Ectodermal cell (in vitro differentiated cells): ENCODE measurements around the gene RNF126.

Experiments used
- H3K27ac ChIP-seq: 2 replicates; pipeline ENCODE4 v1.7.0; 2013; ENCODE audit warnings: mild to moderate bottlenecking, low read depth, low read length; ENCODE audit not compliant: insufficient read depth, poor library complexity, severe bottlenecking
- H3K27me3 ChIP-seq: 2 replicates; pipeline ENCODE4 v1.7.0; 2013; ENCODE audit warnings: mild to moderate bottlenecking, low read length; ENCODE audit not compliant: insufficient read depth, control insufficient read depth, poor library complexity, severe bottlenecking
- H3K36me3 ChIP-seq: one replicate; pipeline ENCODE4 v1.7.0; 2013; ENCODE audit warnings: low read length; ENCODE audit not compliant: control insufficient read depth, insufficient read depth
- H3K4me1 ChIP-seq: one replicate; pipeline ENCODE4 v1.7.0; 2013; ENCODE audit warnings: low read length; ENCODE audit not compliant: control insufficient read depth, insufficient read depth
- H3K4me3 ChIP-seq: 2 replicates; pipeline ENCODE4 v1.7.0; 2013; ENCODE audit warnings: low read depth, low read length, control low read depth; ENCODE audit not compliant: insufficient read depth
- H3K9me3 ChIP-seq: 2 replicates; pipeline ENCODE4 v1.7.0; 2013; ENCODE audit warnings: mild to moderate bottlenecking, low read length, moderate library complexity; ENCODE audit not compliant: control insufficient read depth
- WGBS, 2 experiments: methylation state at CpG; one replicate each; pipeline ENCODE4 v1.1.7; 2013; ENCODE audit warnings: missing lambda C conversion rate in 2 of 2; 5-methylcytosine and 5-hydroxymethylcytosine counted together

Gene RNF126

DNA sequence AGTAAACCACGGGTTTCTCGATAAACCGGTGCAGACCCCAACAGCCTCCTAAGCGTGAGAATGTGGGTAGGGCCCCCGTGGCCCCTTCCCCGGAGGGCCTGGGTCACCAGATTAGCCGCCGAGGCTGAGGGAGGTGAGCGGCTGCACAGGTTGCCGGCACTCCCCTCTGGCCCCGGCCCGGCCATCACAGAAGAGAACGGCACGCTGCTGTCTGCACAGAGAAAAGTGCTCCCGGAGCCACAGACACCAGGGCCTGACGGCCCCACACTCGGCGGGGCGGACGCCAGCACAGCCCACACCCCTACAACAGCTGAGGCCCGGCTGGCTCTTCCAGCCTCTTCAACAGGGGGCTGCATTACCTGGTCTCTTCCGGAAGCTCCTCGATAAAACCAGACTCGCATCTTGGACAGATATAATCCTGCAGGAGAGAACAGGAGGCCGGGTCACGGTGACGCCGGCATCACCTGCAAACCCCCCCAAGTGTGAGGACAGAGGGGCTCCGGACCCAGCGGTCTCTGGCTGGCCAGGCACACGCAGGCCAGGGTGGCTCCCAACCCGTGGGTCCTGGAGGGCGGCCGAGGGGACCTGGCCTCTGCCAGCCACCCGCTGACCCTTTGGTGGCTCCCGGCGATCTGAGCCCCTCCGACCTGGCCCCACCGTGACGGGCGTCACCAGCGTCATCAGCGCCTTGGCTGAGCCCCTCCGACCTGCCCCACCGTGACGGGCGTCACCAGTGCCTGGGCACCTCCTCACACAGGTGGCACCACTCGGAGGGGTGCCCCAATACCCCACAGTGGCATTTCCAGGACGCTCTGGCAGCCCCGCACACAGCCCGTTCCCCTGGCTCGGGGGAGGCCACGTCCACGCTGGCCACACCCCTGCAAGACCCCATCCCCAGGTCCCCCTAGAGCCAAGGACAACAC, 10.3 kb downstream of the RNF126 start:
- H3K36me3 ChIP-seq = peaks cover 16% of the 10 kb centered on the region
- H3K27ac ChIP-seq = no peak overlapping the region
- H3K4me1 ChIP-seq = no peaks in the 10 kb centered on the region
- no peak overlapping the region for H3K4me3 ChIP-seq
- 95 to 96% methylated on average over 54 of the region's 54 CpGs for WGBS, 2 experiments
- no peaks in the 10 kb centered on the region for H3K9me3 ChIP-seq
- no peaks in the 10 kb centered on the region for H3K27me3 ChIP-seq

DNA sequence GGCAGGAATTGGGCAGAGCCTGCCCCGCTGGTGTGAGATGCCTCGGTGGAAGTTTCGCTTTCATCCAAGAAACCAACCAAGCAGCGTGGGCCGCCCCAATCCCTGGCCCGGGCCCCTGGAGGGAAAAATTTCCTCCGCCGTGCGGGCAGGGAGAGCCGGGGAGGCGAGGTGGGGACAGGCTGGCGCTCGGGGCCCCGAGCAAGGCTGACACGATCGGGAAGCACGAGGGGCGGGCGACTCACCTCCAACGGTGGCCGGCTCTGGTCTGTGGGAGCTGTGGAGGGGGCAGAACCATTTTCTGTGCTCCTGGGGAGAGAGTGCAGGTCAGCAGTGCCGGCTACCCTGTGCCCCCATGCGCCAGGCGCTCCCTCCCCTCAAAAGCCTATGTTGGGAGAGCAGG, 11.0 kb downstream of the RNF126 start:
- Histone ChIP-seq H3K27ac (no peak overlapping the region), H3K36me3 (peaks cover 16% of the 10 kb centered on the region), H3K4me3 (no peak overlapping the region), H3K27me3 (no peaks in the 10 kb centered on the region), H3K4me1 (no peaks in the 10 kb centered on the region), H3K9me3 (no peaks in the 10 kb centered on the region)
- WGBS, 2 experiments = 92 to 93% methylated on average over 24 of the region's 24 CpGs

DNA sequence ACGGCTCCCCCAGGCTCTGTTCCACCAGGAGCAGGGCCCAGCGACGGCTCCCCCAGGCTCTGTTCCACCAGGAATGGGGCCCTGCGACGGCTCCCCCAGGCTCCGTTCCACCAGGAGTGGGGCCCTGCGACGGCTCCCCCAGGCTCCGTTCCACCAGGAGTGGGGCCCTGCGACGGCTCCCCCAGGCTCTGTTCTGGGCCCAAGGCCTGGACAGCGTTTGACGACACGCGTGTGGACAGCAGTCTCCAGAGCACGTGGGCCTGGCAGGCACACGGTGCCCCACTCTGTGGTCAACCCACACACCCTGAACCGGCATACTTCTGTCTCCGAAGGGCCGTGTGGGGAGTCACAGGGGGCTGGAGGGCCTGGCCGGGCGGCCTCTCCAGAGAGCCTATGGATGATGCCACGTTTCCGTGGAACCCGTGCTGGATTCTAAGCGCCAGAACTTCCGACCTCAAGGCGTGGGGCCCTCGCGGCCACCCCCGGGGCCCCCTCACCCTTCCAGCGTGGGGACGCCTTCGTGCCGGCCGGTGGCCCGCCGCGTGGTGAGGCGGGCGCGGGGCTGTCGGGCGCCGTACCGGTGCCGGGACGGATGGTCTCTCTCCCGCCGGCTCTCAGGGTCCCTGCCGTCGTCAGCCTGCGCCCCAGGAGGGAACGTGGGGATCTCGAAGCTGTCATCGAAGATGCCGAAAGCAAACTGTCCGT, 11.7 kb downstream of the RNF126 start:
- Histone ChIP-seq H3K4me3 (no peak overlapping the region), H3K9me3 (no peaks in the 10 kb centered on the region), H3K4me1 (no peaks in the 10 kb centered on the region), H3K36me3 (peaks cover 16% of the 10 kb centered on the region), H3K27ac (no peak overlapping the region), H3K27me3 (no peaks in the 10 kb centered on the region)
- WGBS, 2 experiments = 97% methylated on average over 58 of the region's 58 CpGs

DNA sequence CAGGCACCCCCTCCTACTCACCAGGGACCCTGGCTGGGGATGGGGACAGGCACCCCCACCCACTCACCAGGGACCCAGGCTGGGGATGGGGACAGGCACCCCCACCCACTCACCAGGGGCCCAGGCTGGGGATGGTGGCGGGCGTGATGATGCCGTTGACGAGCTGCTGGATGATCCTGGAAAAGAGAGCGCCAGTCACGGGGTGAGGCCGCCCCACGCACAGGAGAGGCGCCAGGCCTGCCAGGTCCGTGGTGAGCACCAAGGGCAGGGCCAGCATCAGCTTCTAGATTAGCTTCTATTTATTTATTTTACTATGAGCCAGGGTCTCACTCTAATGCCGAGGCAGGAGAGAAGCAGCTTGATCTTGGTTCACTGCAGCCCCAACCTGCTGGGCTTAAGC, 12.9 kb downstream of the RNF126 start:
- H3K27ac ChIP-seq = no peak overlapping the region
- no peak overlapping the region for H3K4me3 ChIP-seq
- peaks cover 16% of the 10 kb centered on the region for H3K36me3 ChIP-seq
- H3K27me3 ChIP-seq = no peaks in the 10 kb centered on the region
- H3K9me3 ChIP-seq = no peaks in the 10 kb centered on the region
- no peaks in the 10 kb centered on the region for H3K4me1 ChIP-seq
- WGBS, 2 experiments = 95 to 98% methylated on average over 11 of the region's 11 CpGs

DNA sequence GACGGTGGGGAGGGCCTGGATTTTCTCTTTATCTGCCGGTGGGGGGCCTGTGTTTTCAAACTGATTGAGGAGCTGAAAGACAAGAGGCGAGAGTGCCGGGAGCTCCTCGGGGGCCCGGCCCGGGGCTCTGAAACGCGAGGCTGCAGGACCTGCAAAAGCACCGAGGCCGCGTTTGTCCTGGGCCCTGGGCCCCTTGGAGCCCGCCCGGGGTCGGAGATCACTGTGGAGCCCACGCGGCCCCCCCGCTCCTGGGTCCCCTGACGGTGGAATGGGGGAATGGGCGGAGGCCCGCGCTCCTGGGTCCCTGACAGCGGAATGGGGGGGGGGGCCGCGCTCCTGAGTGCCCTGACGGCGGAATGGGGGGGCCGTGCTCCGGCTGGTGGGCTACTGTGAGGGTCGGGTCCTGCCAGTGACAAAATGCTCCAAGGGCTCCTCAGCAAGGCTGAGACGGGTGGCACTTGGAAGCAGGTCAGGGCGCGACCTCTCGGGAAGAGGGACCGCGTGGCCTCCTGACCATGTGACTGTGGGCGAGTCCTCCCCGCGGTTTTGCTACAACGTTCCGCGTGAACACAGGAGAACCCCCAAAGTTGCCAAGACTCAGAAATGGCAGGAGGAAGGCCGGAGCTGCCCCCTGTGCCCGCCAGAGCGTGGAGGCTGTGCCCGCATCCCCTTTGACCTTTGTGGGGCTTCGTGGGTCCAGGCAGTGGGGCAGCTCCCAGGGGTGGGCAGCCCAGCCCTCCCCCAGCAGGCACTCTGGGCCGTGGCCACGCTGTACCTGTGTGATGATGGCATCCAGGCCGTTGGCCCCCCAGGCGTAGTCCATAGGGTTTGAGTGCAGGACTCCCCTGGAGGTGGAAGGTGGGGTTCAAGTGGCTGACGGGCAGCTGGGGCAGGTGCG, 13.9 kb downstream of the RNF126 start:
- Histone ChIP-seq H3K36me3 (peaks cover 16% of the 10 kb centered on the region), H3K27me3 (no peaks in the 10 kb centered on the region), H3K27ac (no peak overlapping the region), H3K4me1 (no peaks in the 10 kb centered on the region), H3K4me3 (no peak overlapping the region), H3K9me3 (no peaks in the 10 kb centered on the region)
- 95% methylated on average over 52 to 53 of the region's 53 CpGs for WGBS, 2 experiments

DNA sequence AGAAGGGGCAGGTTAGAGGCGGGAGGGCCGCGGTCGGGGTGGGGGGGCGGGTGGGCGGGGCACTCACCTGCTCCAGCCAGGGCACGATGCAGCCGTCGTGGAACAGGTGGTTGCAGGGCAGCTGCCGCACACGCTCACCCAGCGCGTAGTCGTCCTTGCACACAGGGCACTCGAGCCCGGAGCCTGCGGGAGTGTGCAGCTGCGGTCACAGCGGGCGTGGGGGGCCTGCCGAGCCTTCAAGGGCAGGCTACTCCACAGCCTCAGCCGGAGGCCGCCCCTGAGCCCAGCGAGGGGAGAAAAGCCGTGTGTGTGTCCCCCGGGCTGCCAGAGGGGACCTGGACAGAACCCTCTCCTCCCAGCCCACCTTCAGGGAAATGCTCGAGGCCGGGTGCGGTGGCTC, 14.7 kb downstream of the RNF126 start:
- no peak overlapping the region for H3K27ac ChIP-seq
- H3K4me3 ChIP-seq = no peak overlapping the region
- no peaks in the 10 kb centered on the region for H3K9me3 ChIP-seq
- no peaks in the 10 kb centered on the region for H3K4me1 ChIP-seq
- no peaks in the 10 kb centered on the region for H3K27me3 ChIP-seq
- WGBS, 2 experiments = 94 to 95% methylated on average over 29 of the region's 29 CpGs
- H3K36me3 ChIP-seq = peaks cover 16% of the 10 kb centered on the region

DNA sequence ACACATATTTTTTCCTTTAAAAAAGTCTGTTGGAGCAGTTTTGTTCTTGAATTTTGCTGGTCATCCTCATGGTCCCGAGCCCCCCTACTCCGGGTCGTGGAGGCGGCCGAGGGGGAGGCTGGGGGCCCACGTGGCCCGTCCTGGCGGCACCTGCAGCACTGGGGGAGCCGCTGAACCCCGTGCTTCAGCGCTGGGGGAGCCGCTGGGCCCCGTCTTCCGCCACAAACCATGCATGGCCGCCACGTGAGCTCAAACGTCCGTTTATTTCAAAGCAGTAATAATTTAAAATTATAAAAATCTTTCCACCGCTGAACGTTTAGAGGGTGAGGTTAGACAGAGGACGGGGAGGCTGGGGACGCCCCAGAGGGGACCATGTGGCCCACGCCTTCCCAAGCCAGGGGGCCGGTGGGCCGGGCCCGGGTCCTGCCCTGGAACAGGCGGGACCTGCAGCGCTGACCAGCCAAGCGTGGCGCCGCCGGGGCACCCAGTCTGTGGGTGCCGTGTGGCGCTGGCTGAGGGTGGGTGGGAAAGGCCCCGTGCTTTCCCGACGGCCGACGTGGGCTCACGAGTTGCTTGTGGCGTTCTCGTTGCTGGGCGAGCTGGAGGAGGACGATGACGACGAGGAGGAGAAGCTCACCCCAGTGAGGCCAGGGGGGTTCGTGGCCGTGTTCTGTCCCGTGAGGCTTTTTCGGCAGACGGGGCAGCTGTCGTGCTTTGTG, 15.3 kb downstream of the RNF126 start:
- Histone ChIP-seq H3K4me1 (no peaks in the 10 kb centered on the region), H3K27ac (no peak overlapping the region), H3K9me3 (no peaks in the 10 kb centered on the region), H3K36me3 (peaks cover 16% of the 10 kb centered on the region), H3K27me3 (no peaks in the 10 kb centered on the region), H3K4me3 (no peak overlapping the region)
- WGBS, 2 experiments = 96 to 97% methylated on average over 51 to 52 of the region's 52 CpGs

DNA sequence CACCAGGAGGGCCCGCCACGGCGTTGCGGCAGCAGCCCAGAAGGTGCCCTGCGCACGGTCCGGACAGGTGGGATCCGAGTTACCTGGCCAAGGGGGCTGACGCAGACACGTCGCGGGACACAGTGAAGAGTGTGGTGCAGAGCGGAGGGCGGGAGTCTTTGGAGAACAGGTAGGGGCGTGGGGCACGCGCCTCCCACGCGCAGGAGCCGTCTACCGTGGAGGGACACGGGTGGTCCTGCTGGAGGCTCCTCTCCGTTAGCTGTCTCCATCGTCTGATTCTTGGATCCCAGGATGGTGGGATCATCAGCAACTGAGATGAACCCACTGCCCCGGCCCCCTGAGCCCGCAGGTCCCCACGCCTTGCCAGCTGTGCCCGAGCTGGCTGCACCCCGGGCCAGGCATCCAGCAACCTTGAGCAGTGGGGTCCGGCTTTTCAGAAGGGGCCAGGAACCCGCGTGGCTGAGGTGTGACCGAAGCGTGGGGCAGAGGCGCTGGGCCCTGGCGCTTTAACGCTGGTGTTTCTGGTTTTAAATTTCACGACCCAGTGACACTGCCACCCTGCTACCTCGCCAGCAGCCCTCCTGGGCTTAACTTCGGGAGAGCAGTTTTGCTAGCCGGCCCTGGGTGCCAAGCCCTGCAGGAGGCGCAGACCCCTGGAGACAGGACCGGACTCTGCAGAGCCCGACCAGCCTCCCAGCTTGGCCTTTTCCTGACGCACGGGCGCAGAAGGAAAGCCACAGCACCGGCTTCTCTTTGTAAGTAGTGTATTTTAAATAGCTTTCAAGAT, 16.0 kb downstream of the RNF126 start:
- H3K4me3 ChIP-seq = no peak overlapping the region
- H3K36me3 ChIP-seq = peaks cover 11% of the 10 kb centered on the region
- 97% methylated on average over 47 to 48 of the region's 48 CpGs for WGBS, 2 experiments
- no peaks in the 10 kb centered on the region for H3K9me3 ChIP-seq
- H3K27me3 ChIP-seq = no peaks in the 10 kb centered on the region
- H3K27ac ChIP-seq = no peak overlapping the region
- H3K4me1 ChIP-seq = no peaks in the 10 kb centered on the region
